NCI-H460 (cell line): Measurements from ENCODE around the gene ZDHHC14. TPM values are rescaled to one million over a fixed set of nuclear protein-coding genes. Genes with fewer than 3 reads are reported as not detected.

Source experiments
- DNase-seq: peaks from one replicate; pipeline ENCODE4 v3.0.0-alpha.2; 2016; ENCODE audit warnings: low read depth; ENCODE audit errors: extremely low read depth
- total RNA-seq: library from RNA; depleted of rRNA; stranded (reverse); fragments of >200 nt; shearing (Covaris generic); gene quantifications from 2 replicates; pipeline ENCODE4 v1.2.3, GENCODE V29; 2014

ZDHHC14 gene
- total RNA-seq, 1 experiment from 2014 or later, result 2.4 TPM

- no peak for DNase-seq
Measured at GRCh38 chr6:157631838-157632614, 251.0 kb downstream of the ZDHHC14 start.

- DNase-seq, result no peak
Measured at GRCh38 chr6:157632821-157633220, 251.8 kb downstream of the ZDHHC14 start.

DNA sequence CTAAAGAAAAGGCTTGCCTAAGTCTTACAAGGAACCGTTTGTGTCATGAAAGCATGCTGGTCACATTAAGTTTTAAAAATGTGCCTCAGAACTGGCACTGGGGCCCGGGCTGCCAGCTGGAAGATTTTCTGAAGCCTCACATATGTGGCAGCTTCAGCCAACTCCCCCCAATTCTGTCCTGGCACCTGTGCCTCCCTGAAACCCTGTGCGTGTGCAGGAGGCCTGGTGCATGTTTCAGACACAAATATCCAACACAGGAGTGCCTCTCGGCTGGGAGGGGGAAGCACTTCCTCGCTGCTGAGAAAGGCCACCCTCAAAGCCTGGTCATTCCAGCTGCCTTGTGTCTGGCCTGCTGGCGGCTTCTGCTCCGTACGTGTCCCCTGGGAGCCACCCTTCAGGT, 253.6 kb downstream of the ZDHHC14 start:
- DNase-seq, result no peak

- DNase-seq, result no peak
Measured at GRCh38 chr6:157635388-157636244, 254.6 kb downstream of the ZDHHC14 start.

DNA sequence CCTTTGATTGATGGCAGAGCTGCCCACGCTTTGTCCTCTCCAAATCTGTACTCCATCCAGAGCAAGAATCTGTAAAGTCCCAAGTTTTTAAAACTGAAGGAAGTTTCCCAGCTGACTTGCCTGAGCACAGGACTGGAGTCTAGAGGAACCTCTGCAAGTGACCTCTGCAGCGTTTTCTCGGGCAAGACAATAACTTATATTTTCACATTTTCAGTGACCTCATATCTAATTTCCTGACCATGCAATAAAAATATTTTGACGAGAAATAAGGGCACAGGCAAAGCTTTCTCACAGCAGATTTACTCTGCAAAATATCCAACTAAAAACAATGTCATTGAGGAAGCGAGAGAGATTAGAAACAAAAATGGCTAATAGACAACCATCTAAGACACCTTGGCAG, 256.5 kb downstream of the ZDHHC14 start:
- no peak for DNase-seq

DNA sequence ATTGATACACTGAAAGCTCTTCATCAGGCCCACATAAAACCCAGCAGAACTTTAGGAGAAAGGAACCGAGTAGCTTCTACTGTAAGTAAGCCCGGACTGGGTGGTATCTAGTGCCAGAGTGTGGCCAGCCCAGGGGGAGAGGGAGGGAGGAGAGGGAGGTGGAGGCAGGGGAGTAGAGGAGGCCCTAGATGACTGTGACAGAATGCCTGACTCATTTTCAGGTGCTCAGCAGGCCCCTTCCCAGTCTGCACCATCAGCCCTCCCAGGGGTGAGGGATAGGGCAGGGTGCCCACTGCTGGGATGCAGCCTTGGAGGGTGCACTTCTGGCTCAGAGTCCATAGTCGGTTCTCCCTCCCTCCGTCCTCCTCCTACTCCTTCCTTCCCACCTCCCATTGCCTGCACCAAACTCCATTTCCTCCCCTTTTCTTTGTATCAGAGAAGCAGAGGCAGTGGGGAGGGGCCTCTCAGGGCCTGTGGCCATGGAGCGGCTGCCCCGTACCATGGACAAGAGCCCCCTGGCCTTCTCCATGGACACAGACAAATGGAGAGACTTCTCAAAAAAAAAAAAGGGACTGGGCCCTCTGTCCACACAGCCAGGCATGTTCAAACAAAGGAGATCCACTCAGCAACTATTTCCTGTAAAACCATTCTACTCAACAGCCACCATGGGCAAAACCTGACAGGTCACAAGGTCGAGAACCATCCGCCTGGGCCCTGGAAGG, 257.1 kb downstream of the ZDHHC14 start:
- no peak for DNase-seq

DNA sequence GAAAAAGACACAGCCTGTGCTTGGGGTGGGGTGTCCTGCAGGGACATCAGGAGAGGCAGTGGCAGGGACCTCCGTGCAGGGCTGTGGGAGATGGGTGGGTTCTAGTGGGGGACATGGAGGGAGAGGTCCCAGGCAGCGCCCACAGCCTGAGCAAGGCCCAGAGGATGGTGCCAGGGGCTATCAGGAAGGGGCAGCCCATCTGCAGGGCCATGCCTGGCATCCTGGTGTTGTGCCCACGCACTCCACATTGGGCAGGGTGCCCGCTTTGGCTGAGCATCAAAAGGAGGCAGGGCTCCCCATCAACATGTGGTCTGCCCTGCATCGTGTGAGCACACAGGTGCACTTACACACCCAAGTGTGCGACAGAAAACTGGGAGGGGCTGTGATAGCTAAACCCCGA, 257.8 kb downstream of the ZDHHC14 start:
- no peak for DNase-seq

- no peak for DNase-seq
Measured at GRCh38 chr6:157640746-157641451, 259.9 kb downstream of the ZDHHC14 start.

- no peak for DNase-seq
Measured at GRCh38 chr6:157641837-157642236, 260.8 kb downstream of the ZDHHC14 start.

DNA sequence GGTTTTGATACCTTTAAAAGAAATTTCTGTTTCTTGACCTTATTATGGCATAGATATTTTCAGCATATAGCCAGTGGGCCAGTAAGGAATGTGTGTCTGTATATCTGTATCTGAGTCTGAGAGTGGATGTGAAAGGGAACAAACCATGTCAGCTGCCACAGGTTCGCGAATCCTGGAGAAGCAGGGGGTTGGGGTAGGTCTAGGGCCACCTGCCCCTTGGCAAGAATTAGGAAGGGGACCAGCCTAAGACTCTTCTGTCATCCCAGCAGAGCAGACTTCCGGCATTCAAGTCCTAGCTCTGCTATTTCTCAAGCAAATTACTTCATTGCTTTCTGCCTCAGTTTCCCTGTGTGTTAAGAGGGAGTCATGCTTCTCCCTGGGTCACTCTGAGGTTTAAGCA, 261.7 kb downstream of the ZDHHC14 start:
- DNase-seq, result no peak

- DNase-seq, result peak; percentile 16
Measured at GRCh38 chr6:157644043-157644810, 263.2 kb downstream of the ZDHHC14 start.

GRCh38 chr6:157645201-157645795, 264.3 kb downstream of the ZDHHC14 start:
- DNase-seq, result no peak

DNA sequence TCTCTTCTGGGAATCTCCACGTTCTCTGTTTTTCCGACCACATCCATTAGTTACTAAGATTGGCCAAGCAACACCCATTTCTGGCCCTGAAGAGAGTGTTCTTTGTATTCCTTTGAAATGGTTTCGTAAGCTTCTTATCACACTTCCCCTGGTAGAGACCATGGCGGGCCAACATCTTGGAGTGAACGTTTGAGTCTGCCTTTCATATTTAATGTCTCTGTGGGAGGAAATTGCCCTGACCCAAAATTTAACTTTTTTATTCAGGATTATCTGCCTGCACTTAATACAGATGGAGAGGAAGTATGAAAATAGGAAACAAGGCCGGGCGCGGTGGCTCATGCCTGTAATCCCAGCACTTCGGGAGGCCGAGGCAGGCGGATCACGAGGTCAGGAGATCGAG, 265.0 kb downstream of the ZDHHC14 start:
- DNase-seq, result no peak

- no peak for DNase-seq
Measured at GRCh38 chr6:157647261-157647915, 266.4 kb downstream of the ZDHHC14 start.

- no peak for DNase-seq
Measured at GRCh38 chr6:157648561-157648960, 267.6 kb downstream of the ZDHHC14 start.

- DNase-seq, result no peak
Measured at GRCh38 chr6:157649311-157650260, 268.6 kb downstream of the ZDHHC14 start.

- DNase-seq, result no peak
Measured at GRCh38 chr6:157650261-157650640, 269.3 kb downstream of the ZDHHC14 start.

DNA sequence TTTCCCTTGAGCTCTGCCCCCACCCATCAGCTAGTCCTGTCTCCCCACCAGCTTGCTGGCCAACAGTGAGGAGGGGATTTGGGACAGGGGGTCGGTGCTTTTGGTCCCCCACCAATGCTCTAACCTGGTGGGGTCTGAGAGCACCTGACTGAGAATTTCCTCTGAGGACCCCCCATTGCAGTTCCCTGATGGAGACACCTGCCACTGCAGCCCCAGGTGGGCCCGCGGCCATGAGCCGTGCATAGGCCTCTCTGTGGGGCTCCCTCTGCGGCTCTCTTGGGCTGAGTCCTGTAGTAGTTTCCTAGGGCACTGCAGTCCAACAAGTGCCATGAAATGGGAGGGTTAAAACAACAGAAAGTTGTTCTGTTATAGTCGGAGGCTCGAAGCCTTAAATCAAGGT, 269.8 kb downstream of the ZDHHC14 start:
- DNase-seq, result no peak
